GM19463 (cell line): ENCODE measurements around the gene CFAP141.

Experiments used
- ATAC-seq: cut with Tn5 transposase; IDR thresholded peaks from one replicate; pipeline ENCODE4 v1.9.1; 2021; ENCODE audit warnings: mild to moderate bottlenecking, moderate library complexity; ENCODE audit not compliant: unreplicated experiment

CFAP141 gene

GRCh38 chr1:154174654-154175053 is 31.5 kb downstream of the CFAP141 start:
- ATAC-seq, result peak; percentile 56

GRCh38 chr1:154171880-154172279 is 34.3 kb downstream of the CFAP141 start:
- ATAC-seq, result no peak

- ATAC-seq, result no peak
Measured at GRCh38 chr1:154171223-154171583, 34.9 kb downstream of the CFAP141 start.

GRCh38 chr1:154170547-154171222 is 35.4 kb downstream of the CFAP141 start:
- no peak for ATAC-seq

- no peak for ATAC-seq
Measured at GRCh38 chr1:154167461-154167860, 38.7 kb downstream of the CFAP141 start.

- no peak for ATAC-seq
Measured at GRCh38 chr1:154166207-154166606, 39.9 kb downstream of the CFAP141 start.

- no peak for ATAC-seq
Measured at GRCh38 chr1:154159554-154159953, 46.6 kb downstream of the CFAP141 start.

- no peak for ATAC-seq
Measured at GRCh38 chr1:154158307-154159125, 47.6 kb downstream of the CFAP141 start.

- ATAC-seq, result peak; percentile 83
Measured at GRCh38 chr1:154157520-154158306, 48.4 kb downstream of the CFAP141 start.

- no peak for ATAC-seq
Measured at GRCh38 chr1:154155251-154155650, 50.9 kb downstream of the CFAP141 start.

GRCh38 chr1:154154534-154155191 is 51.5 kb downstream of the CFAP141 start, which contains the start of gene NUP210L:
Gene NUP210L (minus strand): TSS chr1:154155073.
- ATAC-seq, result no peak

- ATAC-seq, result no peak
Measured at GRCh38 chr1:154154053-154154452, 52.1 kb downstream of the CFAP141 start.

- ATAC-seq, result no peak
Measured at GRCh38 chr1:154151311-154151710, 54.8 kb downstream of the CFAP141 start.
